HepG2 (cell line): ENCODE measurements around the gene KREMEN1. TPM values are rescaled to one million over a fixed set of nuclear protein-coding genes. Genes with fewer than 3 reads are reported as not detected.

Experiments
- ATAC-seq: fragments of 200-7000 bp; cut with Tn5 transposase; 3 replicates; pipeline ENCODE4 v1.9.1; 2020; ENCODE audit warnings: mild to moderate bottlenecking, moderate library complexity
- BruUV-seq: library from RNA; stranded (reverse); fragments of 400-500 nt; replicated peaks from 2 replicates; lab custom pipeline; 2021; lab: Mats Ljungman, UMichigan
- CTCF ChIA-PET: fragments of 300-600 bp; formaldehyde crosslinking; extraction: SDS; loops from one replicate; lab custom pipeline; 2021; ENCODE audit warnings: low total read pairs, inconsistent platforms, low intra/inter-chr PET ratio; lab: Yijun Ruan, JAX
- POLR2A ChIA-PET: fragments of 350-600 bp; sonication (Branson Sonifier 250); formaldehyde crosslinking; loops from one replicate; lab custom pipeline; 2020; ENCODE audit warnings: antibody characterized with exemption, inconsistent platforms; lab: Yijun Ruan, JAX
- DNase-seq: peaks from one replicate; pipeline ENCODE4 v3.0.0-alpha.2; 2015; ENCODE audit warnings: low spot score
- FAIRE-seq: peaks from 3 replicates; lab custom pipeline; 2011; peaks lifted over from hg19 to GRCh38; lab: Jason Lieb, UNC
- H2AFZ ChIP-seq: one replicate; pipeline ENCODE4 v1.6.1; 2011; ENCODE audit warnings: low read length, inconsistent platforms
- H3K27ac ChIP-seq: fragments of 300-600 bp; 3 replicates; pipeline ENCODE4 v1.8.0; 2011; ENCODE audit warnings: mixed run types, mild to moderate bottlenecking, mixed read lengths, low read length, inconsistent platforms; ENCODE audit not compliant: insufficient read depth; ENCODE audit errors: extremely low read length
- H3K27me3 ChIP-seq, 2 experiments: fragments of 200-600 bp in 1 of 2; 2 replicates in 1 of 2; 3 replicates in 1 of 2; pipeline versions ENCODE4 v1.6.0 to v1.8.0; 2011; ENCODE audit warnings: low read length in 2 of 2, mild to moderate bottlenecking in 2 of 2, moderate library complexity in 2 of 2, inconsistent platforms in 1 of 2; ENCODE audit not compliant: insufficient read depth in 2 of 2, control insufficient read depth in 1 of 2
- H3K36me3 ChIP-seq, 2 experiments: fragments of 200-600 bp in 1 of 2; replicated peaks in 1 of 2; 2 replicates in 1 of 2; 3 replicates in 1 of 2; pipeline versions ENCODE4 v1.5.1 to v1.8.0; 2011; ENCODE audit warnings: low read length in 2 of 2, inconsistent platforms in 1 of 2; ENCODE audit not compliant: insufficient read depth in 2 of 2, control insufficient read depth in 1 of 2
- H3K4me1 ChIP-seq: 2 replicates; pipeline ENCODE4 v1.5.1; 2012; ENCODE audit warnings: low read length, inconsistent platforms; ENCODE audit not compliant: insufficient read depth
- H3K4me2 ChIP-seq: 2 replicates; pipeline ENCODE4 v1.6.0; 2011; ENCODE audit warnings: low read depth, low read length, inconsistent platforms
- H3K4me3 ChIP-seq, 3 experiments: fragments of 200-600 bp in 1 of 3; sonication (generic), shearing (Covaris generic) in 1 of 3; replicated peaks in 1 of 3; 2 replicates each; pipeline ENCODE4 v1.5.1; 2011 to 2016; ENCODE audit warnings: low read length in 3 of 3, inconsistent platforms in 2 of 3, low read depth in 2 of 3, mild to moderate bottlenecking in 2 of 3, control low read depth in 1 of 3, mixed read lengths in 1 of 3; ENCODE audit not compliant: insufficient read depth in 1 of 3
- H3K79me2 ChIP-seq: one replicate; pipeline ENCODE4 v1.6.1; 2011; ENCODE audit warnings: low read length, inconsistent platforms; ENCODE audit not compliant: insufficient read depth
- H3K9ac ChIP-seq: 2 replicates; pipeline ENCODE4 v1.6.0; 2011; ENCODE audit warnings: mild to moderate bottlenecking, low read depth, low read length, inconsistent platforms; ENCODE audit not compliant: insufficient read depth
- H3K9me3 ChIP-seq: 2 replicates; pipeline ENCODE4 v1.5.1; 2012; ENCODE audit warnings: mild to moderate bottlenecking, low read length
- H4K20me1 ChIP-seq: 2 replicates; pipeline ENCODE4 v1.6.0; 2011; ENCODE audit warnings: inconsistent platforms, mild to moderate bottlenecking, low read length, moderate library complexity; ENCODE audit not compliant: insufficient read depth
- CEBPG ChIP-seq: IDR thresholded peaks from 2 replicates; pipeline ENCODE4 v1.6.1; 2016
- CHCHD3 ChIP-seq: sonication (generic); formaldehyde crosslinking; IDR thresholded peaks from 2 replicates; pipeline ENCODE4 v1.8.0; 2022; ENCODE audit warnings: mild to moderate bottlenecking, missing genetic modification reagents, moderate library complexity
- ELF3 ChIP-seq: IDR thresholded peaks from 2 replicates; pipeline ENCODE4 v1.6.1; 2016; ENCODE audit warnings: missing genetic modification reagents, missing compliant biosample characterization
- MED13 ChIP-seq: sonication (generic); formaldehyde crosslinking; IDR thresholded peaks from 2 replicates; pipeline ENCODE4 v1.5.0; 2020; ENCODE audit warnings: missing genetic modification reagents
- RXRB ChIP-seq: IDR thresholded peaks from 2 replicates; pipeline ENCODE4 v1.6.1; 2016; ENCODE audit warnings: borderline replicate concordance, missing genetic modification reagents, missing compliant biosample characterization
- SOX13 ChIP-seq, 3 experiments: fragments of 450-650 bp in 1 of 3; sonication (generic) in 1 of 3; formaldehyde crosslinking in 1 of 3; IDR thresholded peaks in 2 of 3; conservative IDR thresholded peaks in 1 of 3; 2 replicates each; pipeline versions ENCODE4 v1.5.0 to v1.6.1; 2016 to 2020; ENCODE audit warnings: antibody characterized with exemption in 1 of 3, mild to moderate bottlenecking in 1 of 3, missing compliant biosample characterization in 1 of 3, missing genetic modification reagents in 1 of 3, moderate library complexity in 1 of 3
- SOX5 ChIP-seq: IDR thresholded peaks from 2 replicates; pipeline ENCODE4 v1.6.1; 2016; ENCODE audit warnings: borderline replicate concordance
- SP4 ChIP-seq: sonication (generic); formaldehyde crosslinking; IDR thresholded peaks from 2 replicates; pipeline ENCODE4 v1.8.1; 2023; ENCODE audit warnings: mild to moderate bottlenecking, missing genetic modification reagents
- THRA ChIP-seq: sonication (generic); formaldehyde crosslinking; IDR thresholded peaks from 2 replicates; pipeline ENCODE4 v1.4.0; 2020; ENCODE audit warnings: missing genetic modification reagents, borderline replicate concordance
- USF2 ChIP-seq, 2 experiments: sonication (generic) in 1 of 2; formaldehyde crosslinking in 1 of 2; IDR thresholded peaks; 2 replicates each; pipeline versions ENCODE4 v1.5.1 to v1.6.1; 2011 to 2020; ENCODE audit warnings: borderline replicate concordance in 1 of 2, low read depth in 1 of 2, low read length in 1 of 2, mild to moderate bottlenecking in 1 of 2, missing genetic modification reagents in 1 of 2, moderate library complexity in 1 of 2
- ZBTB2 ChIP-seq: sonication (generic); formaldehyde crosslinking; IDR thresholded peaks from 2 replicates; pipeline ENCODE4 v1.8.0; 2022; ENCODE audit warnings: low read depth, missing genetic modification reagents
- ZNF619 ChIP-seq: sonication (generic); formaldehyde crosslinking; IDR thresholded peaks from 2 replicates; pipeline ENCODE4 v1.4.0; 2020; ENCODE audit warnings: mild to moderate bottlenecking, missing genetic modification reagents
- WGBS: methylation state at CpG from one replicate; pipeline ENCODE4 v1.1.6; 2017; ENCODE audit warnings: low lambda C conversion rate; 5-methylcytosine and 5-hydroxymethylcytosine counted together
- in situ Hi-C: cut with HindIII; loops from 2 replicates; pipeline ENCODE4 v1.10.0; 2017; ENCODE audit warnings: low pct_unique_long_range_greater_than_20kb; ENCODE audit not compliant: extremely low pct_ligation_motif_present
- intact Hi-C: fragments of 100-400 bp; cut with micrococcal nuclease; formaldehyde crosslinking; loops from one replicate; pipeline ENCODE4 v1.10.0; 2022; ENCODE audit not compliant: unreplicated experiment
- polyA plus RNA-seq, 8 experiments: library from polyadenylated mRNA; depleted of rRNA in 3 of 8; stranded (reverse) in 7 of 8; unstranded in 1 of 8; fragments of >200 nt; fragmentation: Illumina TruSeq in 4 of 8; extraction: Trizol in 4 of 8; gene quantifications; 2 replicates each; pipeline versions ENCODE4 v1.2.1 to v1.2.3, GENCODE V29; 2011 to 2016; ENCODE audit warnings: low read depth in 4 of 8, missing spikeins in 1 of 8, mixed read lengths in 1 of 8; ENCODE audit not compliant: insufficient read depth in 1 of 8
- total RNA-seq, 5 experiments: library from RNA; depleted of rRNA; stranded (reverse); fragments of >200 nt; fragmentation: Illumina TruSeq; extraction: Trizol; gene quantifications; 2 replicates each; pipeline ENCODE4 v1.2.3, GENCODE V29; 2016; ENCODE audit warnings: low read depth in 1 of 5
- TF ChIP-seq, protein P1 (sequence below): sonication (generic); formaldehyde crosslinking; IDR thresholded peaks from 2 replicates; pipeline ENCODE4 v1.5.0; 2020; ENCODE audit warnings: mild to moderate bottlenecking, missing genetic modification reagents

Gene KREMEN1
- total and polyA plus RNA-seq, 2 of the 13 experiments (the other 11 are each of a cell fraction or from before 2014, with no cell fraction given) = 9.8 to 13.8 TPM

GRCh38 chr22:29149841-29150555, 77.2 kb downstream of the KREMEN1 start:
- Histone ChIP-seq H4K20me1 (no peaks in the 10 kb centered on the region), H3K9me3 (no peaks in the 10 kb centered on the region), H3K4me1 (peaks cover 42% of the 10 kb centered on the region), H2AFZ (no peak overlapping the region), H3K4me2 (0 out of 2 replicates have a peak overlapping the region, but pooled peaks have one; percentile 21), H3K36me3 (no peaks in the 10 kb centered on the region), H3K4me3 (no peak overlapping the region), H3K27me3 (no peaks in the 10 kb centered on the region), H3K27ac (no peak overlapping the region), H3K9ac (no peak overlapping the region), H3K79me2 (no peaks in the 10 kb centered on the region)
- POLR2A ChIA-PET = interaction anchor here (1.2 kb wide), 1 partner anchor 53 kb away, joined by 3 read pairs; no protein-coding TSS in a partner anchor
- ATAC-seq (0 out of 3 replicates have a peak, but pooled peaks have one; percentile 16), DNase-seq (peak; percentile 50), FAIRE-seq (peak; percentile 71)
- in situ Hi-C loops (loop anchor here (5.0 kb wide), 1 partner anchor 78 kb away; the partner anchor contains the start of gene KREMEN1), intact Hi-C loops (loop anchor here (5.0 to 10.0 kb wide), 3 partner anchors 78 to 295 kb away; partner anchors contain the start of gene KREMEN1)
- CTCF ChIA-PET = no interaction called here
- BruUV-seq = no TSS peak
- 33% methylated on average over 12 of the region's 16 CpGs for WGBS
- peak; percentile 48; the same call in 1 of the 2 replicates for TF ChIP-seq RXRB
- no peak for TF ChIP-seq ZNF619 (CRISPR knock-in tag)
- no peak for TF ChIP-seq SOX13 (IDR thresholded peaks at IDR 0.05)
- TF ChIP-seq SOX13 (CRISPR knock-in tag; conservative IDR thresholded peaks at IDR 0.05 in 1 of 2, IDR thresholded peaks at IDR 0.05 in 1 of 2) = peak in 1 of 2 experiments; percentile 59; a peak in 1 of 4 replicates
- TF ChIP-seq USF2 (IDR thresholded peaks at IDR 0.05; ENCODE audit: low read depth, low read length) = peak; percentile 11; the same call in 1 of the 2 replicates
- TF ChIP-seq USF2 (CRISPR knock-in tag; IDR thresholded peaks at IDR 0.05; ENCODE audit: borderline replicate concordance) = no peak
- peak; percentile 28; the same call in 1 of the 2 replicates for TF ChIP-seq ELF3
- TF ChIP-seq CEBPG (CRISPR knock-in tag) = peak; percentile 76
- no peak for TF ChIP-seq SP4 (CRISPR knock-in tag)
- no peak for TF ChIP-seq MED13 (CRISPR knock-in tag)
- TF ChIP-seq, protein P1, sequence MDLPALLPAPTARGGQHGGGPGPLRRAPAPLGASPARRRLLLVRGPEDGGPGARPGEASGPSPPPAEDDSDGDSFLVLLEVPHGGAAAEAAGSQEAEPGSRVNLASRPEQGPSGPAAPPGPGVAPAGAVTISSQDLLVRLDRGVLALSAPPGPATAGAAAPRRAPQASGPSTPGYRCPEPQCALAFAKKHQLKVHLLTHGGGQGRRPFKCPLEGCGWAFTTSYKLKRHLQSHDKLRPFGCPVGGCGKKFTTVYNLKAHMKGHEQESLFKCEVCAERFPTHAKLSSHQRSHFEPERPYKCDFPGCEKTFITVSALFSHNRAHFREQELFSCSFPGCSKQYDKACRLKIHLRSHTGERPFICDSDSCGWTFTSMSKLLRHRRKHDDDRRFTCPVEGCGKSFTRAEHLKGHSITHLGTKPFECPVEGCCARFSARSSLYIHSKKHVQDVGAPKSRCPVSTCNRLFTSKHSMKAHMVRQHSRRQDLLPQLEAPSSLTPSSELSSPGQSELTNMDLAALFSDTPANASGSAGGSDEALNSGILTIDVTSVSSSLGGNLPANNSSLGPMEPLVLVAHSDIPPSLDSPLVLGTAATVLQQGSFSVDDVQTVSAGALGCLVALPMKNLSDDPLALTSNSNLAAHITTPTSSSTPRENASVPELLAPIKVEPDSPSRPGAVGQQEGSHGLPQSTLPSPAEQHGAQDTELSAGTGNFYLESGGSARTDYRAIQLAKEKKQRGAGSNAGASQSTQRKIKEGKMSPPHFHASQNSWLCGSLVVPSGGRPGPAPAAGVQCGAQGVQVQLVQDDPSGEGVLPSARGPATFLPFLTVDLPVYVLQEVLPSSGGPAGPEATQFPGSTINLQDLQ (CRISPR knock-in tag) = 0 out of 2 replicates have a peak, but pooled peaks have one; percentile 47
- no peak for TF ChIP-seq ZBTB2 (CRISPR knock-in tag)
- no peak for TF ChIP-seq THRA (CRISPR knock-in tag)
- no peak for TF ChIP-seq CHCHD3 (CRISPR knock-in tag)
- TF ChIP-seq SOX5 (CRISPR knock-in tag) = peak; percentile 64; the same call in 1 of the 2 replicates
